A549 (cell line): ENCODE measurements around the gene SRGAP1. TPM values are rescaled to one million over a fixed set of nuclear protein-coding genes. Genes with fewer than 3 reads are reported as not detected.
A peak's percentile ranks its signal among the peaks of the same experiment; 100 is the strongest.

Experiments used
- ATAC-seq, 2 experiments: fragments of 200-7000 bp in 1 of 2; fragments of >200 bp in 1 of 2; cut with Nextera tagmentation in 1 of 2; cut with Tn5 transposase in 1 of 2; 3 replicates each; pipeline versions ENCODE4 v1.8.0 to v1.9.1; 2018 to 2020; ENCODE audit warnings: mild to moderate bottlenecking in 1 of 2, moderate library complexity in 1 of 2
- CTCF ChIA-PET: fragments of 300-600 bp; sonication (Branson Sonifier 250); formaldehyde crosslinking; extraction: SDS; loops from one replicate; lab custom pipeline; 2021; ENCODE audit warnings: antibody characterized with exemption, inconsistent platforms; lab: Yijun Ruan, JAX
- POLR2A ChIA-PET: fragments of 350-600 bp; formaldehyde crosslinking; extraction: SDS; loops from one replicate; lab custom pipeline; 2021; ENCODE audit warnings: antibody characterized with exemption, inconsistent platforms; lab: Yijun Ruan, JAX
- DNase-seq, 2 experiments: peaks; one replicate each; pipeline versions ENCODE4 v3.0.0 to v3.0.0-alpha.2; 2011 to 2016; ENCODE audit warnings: low read depth in 1 of 2, low spot score in 1 of 2
- FAIRE-seq: peaks from 2 replicates; lab custom pipeline; 2011; peaks lifted over from hg19 to GRCh38; lab: Jason Lieb, UNC
- H3K27ac ChIP-seq, 2 experiments: fragments of >200 bp; sonication (Bioruptor Twin); formaldehyde crosslinking; 3 replicates each; pipeline ENCODE4 v1.5.1; 2016 to 2017
- H3K4me1 ChIP-seq: fragments of >200 bp; sonication (Bioruptor Twin); formaldehyde crosslinking; 3 replicates; pipeline ENCODE4 v1.6.1; 2016
- H3K4me2 ChIP-seq: fragments of >200 bp; sonication (Bioruptor Twin); formaldehyde crosslinking; 3 replicates; pipeline ENCODE4 v1.6.1; 2016
- H3K4me3 ChIP-seq: fragments of >200 bp; sonication (Bioruptor Twin); formaldehyde crosslinking; 3 replicates; pipeline ENCODE4 v1.5.1; 2016
- H3K9me3 ChIP-seq: fragments of >200 bp; sonication (Bioruptor Twin); formaldehyde crosslinking; 3 replicates; pipeline ENCODE4 v1.6.1; 2016
- CBX2 ChIP-seq: fragments of 200-600 bp; sonication (generic); IDR thresholded peaks from 2 replicates; pipeline ENCODE4 v1.6.1; 2016; ENCODE audit warnings: low read depth, mild to moderate bottlenecking, borderline replicate concordance
- CBX8 ChIP-seq: fragments of 200-600 bp; sonication (generic); IDR thresholded peaks from 2 replicates; pipeline ENCODE4 v1.6.1; 2016
- EHF ChIP-seq: fragments of 250-450 bp; sonication (Bioruptor Pico); IDR thresholded peaks from 2 replicates; pipeline ENCODE4 v1.5.0; 2020; ENCODE audit warnings: mild to moderate bottlenecking
- EHMT2 ChIP-seq: fragments of 200-600 bp; sonication (generic); IDR thresholded peaks from 2 replicates; pipeline ENCODE4 v1.6.1; 2016; ENCODE audit warnings: antibody characterized with exemption, low read depth, mild to moderate bottlenecking, moderate library complexity
- ELK1 ChIP-seq: fragments of 150-350 bp; IDR thresholded peaks from 2 replicates; pipeline ENCODE4 v1.6.1; 2014; ENCODE audit warnings: low read depth, mild to moderate bottlenecking, low read length
- FOSB ChIP-seq: fragments of 250-450 bp; sonication (Bioruptor Pico); IDR thresholded peaks from 2 replicates; pipeline ENCODE4 v1.5.0; 2020; ENCODE audit warnings: mild to moderate bottlenecking, moderate library complexity
- HES2 ChIP-seq: fragments of >200 bp; sonication (Bioruptor Twin); formaldehyde crosslinking; IDR thresholded peaks from 2 replicates; pipeline ENCODE4 v1.6.1; 2016
- HOXB13 ChIP-seq: fragments of 250-450 bp; sonication (Bioruptor Pico); IDR thresholded peaks from 2 replicates; pipeline ENCODE4 v1.5.0; 2020; ENCODE audit warnings: low read depth, mild to moderate bottlenecking, moderate library complexity
- JUN ChIP-seq, 2 experiments: fragments of >200 bp; sonication (Bioruptor Twin); formaldehyde crosslinking; IDR thresholded peaks; 2 replicates in 1 of 2; 3 replicates in 1 of 2; pipeline ENCODE4 v1.6.1; 2016 to 2017
- JUNB ChIP-seq: fragments of >200 bp; sonication (Bioruptor Twin); formaldehyde crosslinking; IDR thresholded peaks from 2 replicates; pipeline ENCODE4 v1.6.1; 2016
- KDM5A ChIP-seq: fragments of 200-600 bp; sonication (generic); IDR thresholded peaks from 2 replicates; pipeline ENCODE4 v1.6.1; 2016; ENCODE audit warnings: antibody characterized with exemption, mild to moderate bottlenecking
- MYC ChIP-seq: IDR thresholded peaks from 2 replicates; pipeline ENCODE4 v1.6.1; 2012; ENCODE audit warnings: mild to moderate bottlenecking, inconsistent platforms, low read length, improper control_type of control experiment, borderline replicate concordance
- NPAS2 ChIP-seq: fragments of 250-450 bp; sonication (Bioruptor Pico); IDR thresholded peaks from 2 replicates; pipeline ENCODE4 v1.8.0; 2022; ENCODE audit warnings: mild to moderate bottlenecking, moderate library complexity, borderline replicate concordance
- NR3C1 ChIP-seq: fragments of >200 bp; sonication (Bioruptor Twin); formaldehyde crosslinking; IDR thresholded peaks from 3 replicates; pipeline ENCODE4 v1.6.1; 2017
- POLR2AphosphoS2 ChIP-seq: conservative IDR thresholded peaks from 2 replicates; pipeline ENCODE4 v1.6.1; 2012; ENCODE audit warnings: low read length, improper control_type of control experiment, inconsistent platforms
- RAD21 ChIP-seq, 2 experiments: fragments of >200 bp in 1 of 2; sonication (Bioruptor Twin) in 1 of 2; formaldehyde crosslinking in 1 of 2; IDR thresholded peaks in 1 of 2; conservative IDR thresholded peaks in 1 of 2; 2 replicates in 1 of 2; 3 replicates in 1 of 2; pipeline ENCODE4 v1.6.1; 2012 to 2018; ENCODE audit warnings: inconsistent platforms in 1 of 2
- RNF2 ChIP-seq: fragments of 200-600 bp; sonication (generic); IDR thresholded peaks from 2 replicates; pipeline ENCODE4 v1.6.1; 2016; ENCODE audit warnings: low read depth, mild to moderate bottlenecking, antibody characterized with exemption, moderate library complexity, borderline replicate concordance
- TP53 ChIP-seq: fragments of 250-450 bp; sonication (Bioruptor Pico); IDR thresholded peaks from 2 replicates; pipeline ENCODE4 v1.5.0; 2021; ENCODE audit warnings: mild to moderate bottlenecking, moderate library complexity
- ZNF302 ChIP-seq: fragments of 250-450 bp; sonication (Bioruptor Pico); IDR thresholded peaks from 2 replicates; pipeline ENCODE4 v1.9.0; 2021; ENCODE audit warnings: inconsistent platforms, mild to moderate bottlenecking, moderate library complexity
- WGBS: methylation state at CpG from one replicate; pipeline ENCODE4 v1.1.6; 2017; ENCODE audit errors: missing lambda C conversion rate; 5-methylcytosine and 5-hydroxymethylcytosine counted together
- polyA plus RNA-seq, 4 experiments: library from polyadenylated mRNA; depleted of rRNA in 3 of 4; stranded (reverse); fragments of >200 nt; fragmentation: RNase III in 1 of 4; extraction: RNeasy Plus Mini Kit Qiagen cat#74134 plus additional on column Dnase treatment in 1 of 4; gene quantifications; 2 replicates in 3 of 4; 3 replicates in 1 of 4; pipeline ENCODE4 v1.2.3, GENCODE V29; 2011 to 2017
- TF ChIP-seq, protein P1 (sequence below): IDR thresholded peaks from 2 replicates; pipeline ENCODE4 v1.6.1; 2012
- TF ChIP-seq, protein P2 (sequence below): fragments of 250-450 bp; sonication (Bioruptor Pico); IDR thresholded peaks from 2 replicates; pipeline ENCODE4 v1.5.0; 2021; ENCODE audit warnings: mild to moderate bottlenecking, moderate library complexity, borderline replicate concordance
- TF ChIP-seq, protein P3 (sequence below): fragments of 250-450 bp; sonication (Bioruptor Pico); IDR thresholded peaks from 2 replicates; pipeline ENCODE4 v1.5.0; 2020; ENCODE audit warnings: low read depth, mild to moderate bottlenecking, moderate library complexity

SRGAP1 gene
- polyA plus RNA-seq, 2 of the 4 experiments (the other 2 are of a cell fraction), result 7.9 to 22.9 TPM

- TF ChIP-seq, protein P1, sequence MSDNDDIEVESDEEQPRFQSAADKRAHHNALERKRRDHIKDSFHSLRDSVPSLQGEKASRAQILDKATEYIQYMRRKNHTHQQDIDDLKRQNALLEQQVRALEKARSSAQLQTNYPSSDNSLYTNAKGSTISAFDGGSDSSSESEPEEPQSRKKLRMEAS, result no peak
- TF ChIP-seq JUNB, result no peak
- no peak for TF ChIP-seq RNF2
- no peak for TF ChIP-seq CBX2
- no peak for TF ChIP-seq RAD21 (conservative IDR thresholded peaks at IDR 0.05 in 1 of 2, IDR thresholded peaks at IDR 0.05 in 1 of 2)
- TF ChIP-seq HES2, result no peak
- TF ChIP-seq FOSB (CRISPR knock-in tag), result no peak
Observed at GRCh38 chr12:64064240-64064639, 219.7 kb downstream of the SRGAP1 start (continued).

GRCh38 chr12:64064706-64065105 lies 220.2 kb downstream of the SRGAP1 start:
- Histone ChIP-seq H3K4me2 (no peak overlapping the region), H3K4me1 (peaks cover 8% of the 10 kb centered on the region; the same call in 2 of the 3 replicates), H3K27ac (no peak overlapping the region), H3K9me3 (no peaks in the 10 kb centered on the region), H3K4me3 (no peak overlapping the region)
- TF ChIP-seq RAD21 (conservative IDR thresholded peaks at IDR 0.05 in 1 of 2, IDR thresholded peaks at IDR 0.05 in 1 of 2) (no peak), JUNB (no peak), CBX8 (no peak), TP53 (CRISPR knock-in tag) (no peak), NR3C1 (no peak), NPAS2 (CRISPR knock-in tag) (no peak), JUN (IDR thresholded peaks at IDR 0.05) (no peak), KDM5A (no peak), MYC (no peak), ZNF302 (no peak), EHMT2 (no peak), EHF (CRISPR knock-in tag) (no peak)
- TF ChIP-seq, protein P2, sequence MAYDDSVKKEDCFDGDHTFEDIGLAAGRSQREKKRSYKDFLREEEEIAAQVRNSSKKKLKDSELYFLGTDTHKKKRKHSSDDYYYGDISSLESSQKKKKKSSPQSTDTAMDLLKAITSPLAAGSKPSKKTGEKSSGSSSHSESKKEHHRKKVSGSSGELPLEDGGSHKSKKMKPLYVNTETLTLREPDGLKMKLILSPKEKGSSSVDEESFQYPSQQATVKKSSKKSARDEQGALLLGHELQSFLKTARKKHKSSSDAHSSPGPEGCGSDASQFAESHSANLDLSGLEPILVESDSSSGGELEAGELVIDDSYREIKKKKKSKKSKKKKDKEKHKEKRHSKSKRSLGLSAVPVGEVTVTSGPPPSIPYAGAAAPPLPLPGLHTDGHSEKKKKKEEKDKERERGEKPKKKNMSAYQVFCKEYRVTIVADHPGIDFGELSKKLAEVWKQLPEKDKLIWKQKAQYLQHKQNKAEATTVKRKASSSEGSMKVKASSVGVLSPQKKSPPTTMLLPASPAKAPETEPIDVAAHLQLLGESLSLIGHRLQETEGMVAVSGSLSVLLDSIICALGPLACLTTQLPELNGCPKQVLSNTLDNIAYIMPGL (CRISPR knock-in tag), result no peak
- POLR2A ChIA-PET, result no interaction called here
- FAIRE-seq (no peak), DNase-seq (no peak), ATAC-seq (no peak)
- CTCF ChIA-PET, result interaction anchor here (1.5 kb wide), 1 partner anchor 221 kb away, joined by 5 read pairs; the partner anchor contains the start of gene SRGAP1
- 96% methylated on average over 8 of the region's 8 CpGs for WGBS

DNA sequence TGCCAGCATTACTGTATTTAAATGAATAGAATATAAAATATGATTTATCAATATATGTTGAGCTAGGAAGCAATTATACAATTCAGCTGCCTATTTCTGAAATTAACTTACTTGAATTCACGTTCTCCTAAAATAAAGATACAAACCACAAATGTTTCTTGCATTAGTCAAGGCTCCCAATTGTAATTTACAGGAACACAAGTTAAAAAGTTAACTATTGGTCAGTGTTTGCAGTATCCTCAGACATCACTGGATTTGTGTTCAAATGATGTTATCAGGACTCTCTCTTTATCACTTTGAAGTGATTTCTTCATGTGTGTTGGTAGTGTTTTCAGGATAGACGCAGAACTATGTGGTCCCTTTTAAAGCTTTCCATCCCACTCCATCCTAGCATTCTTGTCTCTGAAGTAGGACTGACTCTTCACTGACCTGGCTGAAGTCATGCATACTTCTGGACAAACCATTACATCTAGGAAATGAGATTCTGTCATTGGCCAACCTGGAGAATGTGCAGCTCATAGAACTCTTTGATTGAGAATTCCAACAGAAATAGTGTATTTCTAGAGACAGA lies 221.5 kb downstream of the SRGAP1 start:
- no peak for TF ChIP-seq POLR2AphosphoS2
- TF ChIP-seq HOXB13, result no peak
- TF ChIP-seq, protein P3, sequence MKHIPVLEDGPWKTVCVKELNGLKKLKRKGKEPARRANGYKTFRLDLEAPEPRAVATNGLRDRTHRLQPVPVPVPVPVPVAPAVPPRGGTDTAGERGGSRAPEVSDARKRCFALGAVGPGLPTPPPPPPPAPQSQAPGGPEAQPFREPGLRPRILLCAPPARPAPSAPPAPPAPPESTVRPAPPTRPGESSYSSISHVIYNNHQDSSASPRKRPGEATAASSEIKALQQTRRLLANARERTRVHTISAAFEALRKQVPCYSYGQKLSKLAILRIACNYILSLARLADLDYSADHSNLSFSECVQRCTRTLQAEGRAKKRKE (CRISPR knock-in tag), result no peak
- TF ChIP-seq ELK1, result no peak
- WGBS, result 86% methylated on average over 2 of the region's 2 CpGs
- no peaks in the 10 kb centered on the region for H3K9me3 ChIP-seq
- FAIRE-seq (peak; percentile 63), ATAC-seq (no peak), DNase-seq (no peak)
- no peak overlapping the region for H3K4me3 ChIP-seq
- ChIA-PET POLR2A (no interaction called here), CTCF (interaction anchor here (1.2 kb wide), 1 partner anchor 10 kb away, joined by 3 read pairs; no protein-coding TSS in a partner anchor)
- peaks cover 8% of the 10 kb centered on the region; the same call in 2 of the 3 replicates for H3K4me1 ChIP-seq
- no peak overlapping the region for H3K27ac ChIP-seq
- H3K4me2 ChIP-seq, result no peak overlapping the region
